GM12874 (cell line): ENCODE measurements around the gene LRRC55.

ENCODE experiments used
- CTCF ChIP-seq: IDR thresholded peaks from 2 replicates; pipeline ENCODE4 v1.5.1; 2011; ENCODE audit warnings: low read depth, mild to moderate bottlenecking, control low read depth, low read length, moderate library complexity; ENCODE audit not compliant: insufficient read depth

LRRC55 gene

GRCh38 chr11:57224537-57224936 is 42.8 kb downstream of the LRRC55 start:
- no peak for TF ChIP-seq CTCF

- TF ChIP-seq CTCF, result no peak
Observed at GRCh38 chr11:57228600-57228999, 46.8 kb downstream of the LRRC55 start.

GRCh38 chr11:57230316-57230715 is 48.6 kb downstream of the LRRC55 start:
- TF ChIP-seq CTCF, result no peak

- TF ChIP-seq CTCF, result no peak
Observed at GRCh38 chr11:57230791-57231538, 49.2 kb downstream of the LRRC55 start.

- TF ChIP-seq CTCF, result no peak
Observed at GRCh38 chr11:57231539-57232253, 49.9 kb downstream of the LRRC55 start.

GRCh38 chr11:57233702-57234101 is 51.9 kb downstream of the LRRC55 start:
- TF ChIP-seq CTCF, result no peak

- no peak for TF ChIP-seq CTCF
Observed at GRCh38 chr11:57235761-57236703, 54.3 kb downstream of the LRRC55 start.
